GM21737 (cell line): ENCODE measurements around the gene CHAC1.
"Not testable (repeated sequence)": the region's sequence is repeated elsewhere in the genome, so short reads cannot be mapped to it uniquely, and the experiment has no call there.

Experiments
- ATAC-seq: cut with Tn5 transposase; IDR thresholded peaks from one replicate; pipeline ENCODE4 v1.9.1; 2021; ENCODE audit warnings: mild to moderate bottlenecking, moderate library complexity; ENCODE audit not compliant: unreplicated experiment

The CHAC1 gene

GRCh38 chr15:40955930-40956540, 2.8 kb downstream of the CHAC1 start:
- ATAC-seq: no peak

GRCh38 chr15:40956541-40956982, 3.3 kb downstream of the CHAC1 start:
- no peak for ATAC-seq

GRCh38 chr15:40957041-40957555, 3.8 kb downstream of the CHAC1 start:
- no peak for ATAC-seq

- ATAC-seq: no peak
Measured at GRCh38 chr15:40957581-40958051, 4.3 kb downstream of the CHAC1 start.

GRCh38 chr15:40958146-40958545, 4.9 kb downstream of the CHAC1 start:
- ATAC-seq: no peak

GRCh38 chr15:40958723-40959122, 5.5 kb downstream of the CHAC1 start:
- no peak for ATAC-seq

GRCh38 chr15:40959331-40960141, 6.3 kb downstream of the CHAC1 start:
- no peak for ATAC-seq

GRCh38 chr15:40960151-40960885, 7.0 kb downstream of the CHAC1 start:
- no peak for ATAC-seq

- no peak for ATAC-seq
Measured at GRCh38 chr15:40960925-40961324, 7.7 kb downstream of the CHAC1 start.

GRCh38 chr15:40961740-40962139, 8.5 kb downstream of the CHAC1 start:
- not testable (repeated sequence) for ATAC-seq

GRCh38 chr15:40962317-40962716, 9.0 kb downstream of the CHAC1 start:
- ATAC-seq: not testable (repeated sequence)

GRCh38 chr15:40963201-40963600, 9.9 kb downstream of the CHAC1 start:
- no peak for ATAC-seq

GRCh38 chr15:40964006-40964405, 10.7 kb downstream of the CHAC1 start:
- no peak for ATAC-seq

GRCh38 chr15:40964634-40965033, 11.4 kb downstream of the CHAC1 start:
- no peak for ATAC-seq

- ATAC-seq: no peak
Measured at GRCh38 chr15:40968290-40969085, 15.2 kb downstream of the CHAC1 start.

- ATAC-seq: no peak
Measured at GRCh38 chr15:40969363-40969762, 16.1 kb downstream of the CHAC1 start.

GRCh38 chr15:40974879-40975278, 21.6 kb downstream of the CHAC1 start:
- ATAC-seq: no peak

- ATAC-seq: no peak
Measured at GRCh38 chr15:40976819-40977218, 23.5 kb downstream of the CHAC1 start.

- ATAC-seq: no peak
Measured at GRCh38 chr15:40978141-40978540, 24.9 kb downstream of the CHAC1 start.

- no peak for ATAC-seq
Measured at GRCh38 chr15:40978562-40978961, 25.3 kb downstream of the CHAC1 start.

- no peak for ATAC-seq
Measured at GRCh38 chr15:40981186-40981585, 27.9 kb downstream of the CHAC1 start.
